Smooth muscle cell (in vitro differentiated cells): ENCODE data around the gene NKX6-1. TPM values are rescaled to one million over a fixed set of nuclear protein-coding genes. Genes with fewer than 3 reads are reported as not detected.

Experiments
- DNase-seq: peaks from one replicate; lab custom pipeline; 2025; ENCODE audit not compliant: unreplicated experiment; lab: John Stamatoyannopoulos, UW
- H2AFZ ChIP-seq: fragments of 200-600 bp; sonication (generic); 2 replicates; pipeline ENCODE4 v1.6.0; 2016; ENCODE audit warnings: antibody characterized with exemption, low read depth, mild to moderate bottlenecking
- H3F3A ChIP-seq: fragments of 200-600 bp; sonication (generic); 2 replicates; pipeline ENCODE4 v1.6.0; 2017; ENCODE audit warnings: antibody characterized with exemption, low read depth
- H3K27ac ChIP-seq: fragments of 200-600 bp; sonication (generic); 2 replicates; pipeline ENCODE4 v1.5.1; 2016; ENCODE audit warnings: low read depth, mild to moderate bottlenecking
- H3K27me3 ChIP-seq: fragments of 200-600 bp; sonication (generic); 2 replicates; pipeline ENCODE4 v1.6.1; 2016; ENCODE audit warnings: low read depth, mild to moderate bottlenecking
- H3K36me3 ChIP-seq: fragments of 200-600 bp; sonication (generic); 2 replicates; pipeline ENCODE4 v1.5.1; 2016; ENCODE audit warnings: low read depth
- H3K4me1 ChIP-seq: fragments of 200-600 bp; sonication (generic); 2 replicates; pipeline ENCODE4 v1.5.1; 2016; ENCODE audit warnings: low read depth
- H3K4me2 ChIP-seq: fragments of 200-600 bp; sonication (generic); 2 replicates; pipeline ENCODE4 v1.6.0; 2016; ENCODE audit warnings: mild to moderate bottlenecking
- H3K4me3 ChIP-seq: fragments of 200-600 bp; sonication (generic); 2 replicates; pipeline ENCODE4 v1.5.1; 2016; ENCODE audit warnings: mild to moderate bottlenecking
- H3K79me2 ChIP-seq: fragments of 200-600 bp; sonication (generic); 2 replicates; pipeline ENCODE4 v1.6.0; 2016; ENCODE audit warnings: low read depth, mild to moderate bottlenecking
- H3K9ac ChIP-seq: fragments of 200-600 bp; sonication (generic); 2 replicates; pipeline ENCODE4 v1.6.0; 2016; ENCODE audit warnings: low read depth
- H3K9me3 ChIP-seq: fragments of 200-600 bp; sonication (generic); replicated peaks from 2 replicates; pipeline ENCODE4 v1.5.1; 2016; ENCODE audit warnings: low read depth
- H4K20me1 ChIP-seq: fragments of 200-600 bp; sonication (generic); 2 replicates; pipeline ENCODE4 v1.6.0; 2016; ENCODE audit warnings: low read depth
- WGBS: methylation state at CpG from one replicate; pipeline ENCODE4 v1.1.7; 2016; ENCODE audit warnings: low lambda C conversion rate; 5-methylcytosine and 5-hydroxymethylcytosine counted together
- polyA plus RNA-seq: library from polyadenylated mRNA; unstranded; fragments of >200 nt; fragmentation: Nextera tagmentation; extraction: Ambion mirVana; gene quantifications from 2 replicates; pipeline ENCODE4 v1.2.1, GENCODE V29; 2016
- total RNA-seq: library from RNA; depleted of rRNA; stranded (reverse); fragments of >200 nt; gene quantifications from 2 replicates; pipeline ENCODE4 v1.2.3, GENCODE V29; 2014
- TF ChIP-seq, protein P1 (sequence below): fragments of 200-600 bp; sonication (generic); IDR thresholded peaks from 2 replicates; pipeline ENCODE4 v1.5.1; 2017; ENCODE audit warnings: borderline replicate concordance, mild to moderate bottlenecking, antibody characterized with exemption; ENCODE audit not compliant: insufficient read depth, poor library complexity, severe bottlenecking

NKX6-1 gene
- total and polyA plus RNA-seq, 2 experiments from 2014 or later: not detected

DNA sequence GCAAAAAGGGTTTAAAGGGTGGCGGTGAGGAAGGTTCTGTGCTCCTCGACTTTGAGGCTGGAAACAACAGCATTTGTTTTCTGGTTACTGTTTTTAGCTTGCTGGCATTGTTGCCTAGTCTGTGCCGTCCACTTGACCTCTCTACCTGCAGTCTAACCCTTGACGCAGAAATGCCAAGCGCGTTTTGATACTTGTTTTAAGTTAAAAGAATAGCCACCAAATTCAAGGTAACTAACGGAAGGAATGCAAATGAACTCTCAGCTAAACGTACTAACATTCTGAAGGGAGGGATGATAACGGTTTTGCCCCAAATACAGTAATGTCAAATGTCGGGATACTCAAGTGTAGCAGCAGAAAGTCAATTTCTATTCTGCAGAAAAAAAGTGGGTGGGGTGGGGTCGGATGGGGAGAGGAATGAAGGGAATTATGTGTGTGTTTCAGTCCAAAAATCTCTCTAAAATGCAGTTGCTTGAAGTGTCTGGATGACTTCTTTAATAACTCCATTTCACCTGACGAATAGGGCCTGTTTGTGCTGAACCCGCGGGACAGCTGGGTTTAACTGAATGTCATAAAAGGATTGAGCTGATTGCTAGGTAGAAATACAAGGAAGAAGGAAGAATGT is 3.4 kb upstream of the NKX6-1 start:
- no peaks in the 10 kb centered on the region for H4K20me1 ChIP-seq
- no peak overlapping the region for H2AFZ ChIP-seq
- WGBS: 9% methylated on average over 14 of the region's 14 CpGs
- no peaks in the 10 kb centered on the region for H3F3A ChIP-seq
- peaks cover 14% of the 10 kb centered on the region for H3K4me1 ChIP-seq
- no peak overlapping the region for H3K4me3 ChIP-seq
- no peaks in the 10 kb centered on the region for H3K79me2 ChIP-seq
- peaks cover 90% of the 10 kb centered on the region for H3K27me3 ChIP-seq
- DNase-seq: no peak
- no peaks in the 10 kb centered on the region for H3K36me3 ChIP-seq
- no peak overlapping the region for H3K27ac ChIP-seq
- H3K9ac ChIP-seq: no peak overlapping the region
- H3K4me2 ChIP-seq: no peak overlapping the region
- TF ChIP-seq, protein P1, sequence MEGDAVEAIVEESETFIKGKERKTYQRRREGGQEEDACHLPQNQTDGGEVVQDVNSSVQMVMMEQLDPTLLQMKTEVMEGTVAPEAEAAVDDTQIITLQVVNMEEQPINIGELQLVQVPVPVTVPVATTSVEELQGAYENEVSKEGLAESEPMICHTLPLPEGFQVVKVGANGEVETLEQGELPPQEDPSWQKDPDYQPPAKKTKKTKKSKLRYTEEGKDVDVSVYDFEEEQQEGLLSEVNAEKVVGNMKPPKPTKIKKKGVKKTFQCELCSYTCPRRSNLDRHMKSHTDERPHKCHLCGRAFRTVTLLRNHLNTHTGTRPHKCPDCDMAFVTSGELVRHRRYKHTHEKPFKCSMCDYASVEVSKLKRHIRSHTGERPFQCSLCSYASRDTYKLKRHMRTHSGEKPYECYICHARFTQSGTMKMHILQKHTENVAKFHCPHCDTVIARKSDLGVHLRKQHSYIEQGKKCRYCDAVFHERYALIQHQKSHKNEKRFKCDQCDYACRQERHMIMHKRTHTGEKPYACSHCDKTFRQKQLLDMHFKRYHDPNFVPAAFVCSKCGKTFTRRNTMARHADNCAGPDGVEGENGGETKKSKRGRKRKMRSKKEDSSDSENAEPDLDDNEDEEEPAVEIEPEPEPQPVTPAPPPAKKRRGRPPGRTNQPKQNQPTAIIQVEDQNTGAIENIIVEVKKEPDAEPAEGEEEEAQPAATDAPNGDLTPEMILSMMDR: no peak
- no peaks in the 10 kb centered on the region for H3K9me3 ChIP-seq

DNA sequence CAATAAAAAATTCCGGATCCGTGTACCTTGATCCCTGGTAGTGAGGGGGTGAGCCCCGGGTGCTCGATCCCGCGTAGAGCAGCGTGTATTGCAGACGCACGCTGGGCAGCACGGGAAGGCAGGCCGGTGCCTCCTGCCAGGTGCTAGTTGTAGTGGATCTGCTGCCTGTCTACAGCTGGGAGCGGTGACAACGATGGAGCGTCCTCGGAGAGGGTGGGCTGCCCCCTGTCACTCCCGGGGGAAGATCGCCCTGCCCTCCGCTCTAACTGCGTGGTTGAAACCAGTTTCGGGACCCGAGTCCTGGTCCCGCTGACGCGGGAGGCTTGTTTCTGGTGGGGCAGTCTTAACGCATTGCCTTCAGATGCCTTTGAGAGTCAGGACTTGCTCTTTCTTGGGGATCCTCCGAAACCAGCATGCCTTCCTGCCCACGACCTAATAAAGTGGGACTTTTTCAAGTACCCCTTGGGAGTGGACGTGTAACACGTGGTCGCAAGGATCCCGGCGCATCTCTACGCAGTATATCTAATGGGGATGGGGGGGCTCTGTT is 2.7 kb upstream of the NKX6-1 start:
- TF ChIP-seq, protein P1: no peak
- H2AFZ ChIP-seq: no peak overlapping the region
- 4% methylated on average over 33 of the region's 33 CpGs for WGBS
- no peaks in the 10 kb centered on the region for H3K36me3 ChIP-seq
- H3K9ac ChIP-seq: no peak overlapping the region
- H4K20me1 ChIP-seq: no peaks in the 10 kb centered on the region
- peaks cover 20% of the 10 kb centered on the region for H3K4me1 ChIP-seq
- no peak overlapping the region for H3K27ac ChIP-seq
- H3K4me3 ChIP-seq: no peak overlapping the region
- no peaks in the 10 kb centered on the region for H3K9me3 ChIP-seq
- H3K79me2 ChIP-seq: no peaks in the 10 kb centered on the region
- no peak overlapping the region for H3K4me2 ChIP-seq
- H3K27me3 ChIP-seq: peaks cover 91% of the 10 kb centered on the region
- DNase-seq: no peak
- H3F3A ChIP-seq: no peaks in the 10 kb centered on the region

DNA sequence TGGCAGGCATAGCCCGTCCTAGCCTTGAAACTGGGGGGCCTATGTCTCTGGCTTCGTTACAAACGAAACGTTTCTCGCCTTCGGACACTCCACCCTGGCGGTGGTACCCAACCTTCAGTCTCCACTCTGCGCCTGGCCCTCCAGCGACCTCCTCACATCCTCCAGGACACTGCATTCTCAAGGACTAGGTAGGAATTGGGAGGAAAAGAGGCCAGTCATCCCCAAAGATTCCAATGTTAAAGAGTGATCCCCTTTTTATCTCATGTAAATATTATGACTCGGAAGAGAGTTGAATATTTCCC is 2.1 kb upstream of the NKX6-1 start:
- H2AFZ ChIP-seq: no peak overlapping the region

More for the DNA sequence above, 2.1 kb upstream of the NKX6-1 start:
- no peak for DNase-seq
- Histone ChIP-seq H3K27ac (no peak overlapping the region), H3K9me3 (no peaks in the 10 kb centered on the region), H3K79me2 (no peaks in the 10 kb centered on the region), H3F3A (no peaks in the 10 kb centered on the region), H3K36me3 (no peaks in the 10 kb centered on the region), H3K4me2 (no peak overlapping the region), H3K27me3 (peaks cover 91% of the 10 kb centered on the region), H3K4me1 (peaks cover 25% of the 10 kb centered on the region), H4K20me1 (no peaks in the 10 kb centered on the region), H3K4me3 (no peak overlapping the region), H3K9ac (no peak overlapping the region)
- TF ChIP-seq, protein P1: no peak
- WGBS: 5% methylated on average over 10 of the region's 10 CpGs
